ENCODE data around the gene FGGY.

Gene FGGY

DNA sequence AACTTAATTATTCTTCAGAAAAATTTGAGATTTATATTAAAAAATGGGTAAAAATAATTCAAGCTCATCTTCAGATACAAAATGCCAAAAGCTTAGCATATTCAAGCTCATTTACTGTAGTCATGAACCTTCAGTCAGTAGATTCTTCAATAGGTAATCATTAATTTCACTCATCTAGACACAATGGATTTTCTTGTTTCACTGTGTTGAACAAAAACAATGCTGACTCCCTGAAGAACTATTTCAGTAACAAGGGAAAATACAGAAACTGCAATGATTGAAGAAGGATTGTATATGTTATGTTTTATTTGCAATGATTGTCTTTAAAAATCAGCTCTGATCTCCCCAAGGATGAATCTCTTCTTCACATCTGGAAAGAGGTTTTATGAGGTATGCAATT, 508.7 kb downstream of the FGGY start:
- DNase-seq = no peak
